Keratinocyte (primary cell): ENCODE data around the gene ERG.

Source experiments
- EZH2 ChIP-seq: IDR thresholded peaks from one replicate; pipeline ENCODE4 v1.6.1; 2012; ENCODE audit warnings: inconsistent platforms, mild to moderate bottlenecking, low read length, moderate library complexity
- TF ChIP-seq, protein P1 (sequence below), 3 experiments: IDR thresholded peaks in 1 of 3; conservative IDR thresholded peaks in 1 of 3; optimal IDR thresholded peaks in 1 of 3; 2 replicates in 2 of 3; 3 replicates in 1 of 3; pipeline versions ENCODE3 to v1.5.1; 2011; ENCODE audit warnings: low read length in 3 of 3, mild to moderate bottlenecking in 3 of 3, moderate library complexity in 2 of 3, control low read depth in 1 of 3, inconsistent platforms in 1 of 3; ENCODE audit not compliant: insufficient read depth in 2 of 3; ENCODE audit errors: extremely low read depth in 1 of 3

DNA sequence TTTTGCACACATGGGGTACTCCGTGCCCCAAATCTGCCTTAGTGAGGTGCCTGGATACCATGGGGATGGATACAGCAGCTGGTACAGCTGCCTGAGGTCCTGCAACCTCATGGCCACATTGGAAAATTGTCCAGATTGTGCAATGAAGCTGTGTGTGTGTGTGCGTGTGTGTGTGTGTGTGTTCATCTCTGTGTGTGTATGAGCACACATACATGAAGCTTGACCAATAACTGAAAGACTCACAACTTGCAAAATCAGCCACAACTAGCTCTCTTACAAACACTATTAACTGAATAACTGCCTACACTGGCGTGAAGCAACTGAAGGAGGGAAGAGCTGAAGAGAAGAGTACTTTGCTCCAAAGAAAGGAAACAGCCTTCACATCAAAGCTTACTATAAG lies 78.1 kb downstream of the ERG start:
- TF ChIP-seq, protein P1, sequence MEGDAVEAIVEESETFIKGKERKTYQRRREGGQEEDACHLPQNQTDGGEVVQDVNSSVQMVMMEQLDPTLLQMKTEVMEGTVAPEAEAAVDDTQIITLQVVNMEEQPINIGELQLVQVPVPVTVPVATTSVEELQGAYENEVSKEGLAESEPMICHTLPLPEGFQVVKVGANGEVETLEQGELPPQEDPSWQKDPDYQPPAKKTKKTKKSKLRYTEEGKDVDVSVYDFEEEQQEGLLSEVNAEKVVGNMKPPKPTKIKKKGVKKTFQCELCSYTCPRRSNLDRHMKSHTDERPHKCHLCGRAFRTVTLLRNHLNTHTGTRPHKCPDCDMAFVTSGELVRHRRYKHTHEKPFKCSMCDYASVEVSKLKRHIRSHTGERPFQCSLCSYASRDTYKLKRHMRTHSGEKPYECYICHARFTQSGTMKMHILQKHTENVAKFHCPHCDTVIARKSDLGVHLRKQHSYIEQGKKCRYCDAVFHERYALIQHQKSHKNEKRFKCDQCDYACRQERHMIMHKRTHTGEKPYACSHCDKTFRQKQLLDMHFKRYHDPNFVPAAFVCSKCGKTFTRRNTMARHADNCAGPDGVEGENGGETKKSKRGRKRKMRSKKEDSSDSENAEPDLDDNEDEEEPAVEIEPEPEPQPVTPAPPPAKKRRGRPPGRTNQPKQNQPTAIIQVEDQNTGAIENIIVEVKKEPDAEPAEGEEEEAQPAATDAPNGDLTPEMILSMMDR (optimal IDR thresholded peaks at IDR 0.05 in 1 of 3, IDR thresholded peaks at IDR 0.05 in 1 of 3, conservative IDR thresholded peaks at IDR 0.05 in 1 of 3; ENCODE audit: extremely low read depth in 1 of 3, insufficient read depth in 2 of 3, low read length in 3 of 3), result no peak
- no peak for TF ChIP-seq EZH2
